MG63 (cell line): ENCODE measurements around the gene EGLN1. TPM values are rescaled to one million over a fixed set of nuclear protein-coding genes. Genes with fewer than 3 reads are reported as not detected.

ENCODE experiments used
- DNase-seq: peaks from one replicate; pipeline ENCODE4 v3.0.0-alpha.2; 2020
- H3K27me3 ChIP-seq: fragments of 250-450 bp; sonication (Bioruptor Pico); 2 replicates; pipeline ENCODE4 v1.5.1; 2020; ENCODE audit warnings: mild to moderate bottlenecking, moderate library complexity
- H3K36me3 ChIP-seq: fragments of 250-450 bp; sonication (Bioruptor Pico); 2 replicates; pipeline ENCODE4 v1.5.1; 2020; ENCODE audit warnings: mild to moderate bottlenecking, moderate library complexity
- H3K4me3 ChIP-seq: fragments of 250-450 bp; sonication (Bioruptor Pico); 2 replicates; pipeline ENCODE4 v1.5.1; 2020; ENCODE audit warnings: mild to moderate bottlenecking, moderate library complexity
- H3K9me3 ChIP-seq: fragments of 250-450 bp; sonication (Bioruptor Pico); 2 replicates; pipeline ENCODE4 v1.5.1; 2020; ENCODE audit warnings: mild to moderate bottlenecking, moderate library complexity
- total RNA-seq: library from RNA; depleted of rRNA; stranded (reverse); fragments of >200 nt; shearing (Covaris generic); gene quantifications from 2 replicates; pipeline ENCODE4 v1.2.3, GENCODE V29; 2014; ENCODE audit warnings: low replicate concordance

The EGLN1 gene
- total RNA-seq, 1 experiment from 2014 or later = 37.4 TPM

DNA sequence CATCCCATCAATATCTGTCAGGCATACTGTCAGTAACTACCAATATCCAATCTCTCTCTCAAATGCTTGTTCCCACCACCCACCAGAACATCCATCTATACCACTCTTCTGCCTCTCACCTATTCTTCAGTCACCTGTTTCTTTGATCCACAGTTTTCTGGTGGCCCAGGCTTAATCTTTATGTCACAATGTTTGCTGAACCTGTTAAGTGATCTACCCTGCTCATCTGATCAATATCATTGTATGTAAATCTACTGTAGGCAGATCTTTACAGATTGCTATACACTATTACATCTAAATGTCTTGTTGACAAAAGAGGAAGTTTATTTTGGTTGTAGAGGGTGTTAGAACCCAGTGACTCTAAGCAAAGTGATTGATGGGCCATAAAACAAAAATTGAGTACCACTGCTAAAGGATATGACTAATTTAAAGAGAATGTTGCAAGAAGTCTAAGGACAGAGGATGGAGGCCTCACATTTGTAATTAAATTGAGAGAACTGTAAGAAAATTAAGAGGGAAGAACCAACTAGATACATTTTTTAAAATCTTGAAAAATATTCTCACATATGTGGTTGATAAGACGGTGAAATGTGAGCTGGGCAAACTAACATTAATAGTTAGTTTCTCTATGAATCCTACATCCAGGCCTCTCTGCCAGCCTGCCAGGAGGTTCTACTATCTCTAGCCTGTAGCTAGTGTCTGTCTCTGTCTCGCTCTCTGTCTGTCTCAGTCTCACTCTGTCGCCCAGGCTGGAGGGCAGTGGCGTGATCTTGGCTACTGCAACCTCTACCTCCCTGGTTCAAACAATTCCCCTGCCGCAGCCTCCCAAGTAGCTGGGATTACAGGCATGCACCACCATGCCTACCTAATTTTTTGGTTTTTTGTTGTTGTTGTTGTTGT, 34.1 kb downstream of the EGLN1 start:
- Histone ChIP-seq H3K27me3 (no peaks in the 10 kb centered on the region), H3K36me3 (no peaks in the 10 kb centered on the region; the same call in 1 of the 2 replicates), H3K9me3 (no peaks in the 10 kb centered on the region), H3K4me3 (no peak overlapping the region)
- no peak for DNase-seq

GRCh38 chr1:231386466-231386865, 35.6 kb downstream of the EGLN1 start:
- Histone ChIP-seq H3K36me3 (no peaks in the 10 kb centered on the region; the same call in 1 of the 2 replicates), H3K27me3 (no peaks in the 10 kb centered on the region), H3K9me3 (no peaks in the 10 kb centered on the region), H3K4me3 (no peak overlapping the region)
- DNase-seq = no peak

- no peaks in the 10 kb centered on the region for H3K9me3 ChIP-seq
- H3K4me3 ChIP-seq = no peak overlapping the region
- no peaks in the 10 kb centered on the region for H3K27me3 ChIP-seq
- DNase-seq = no peak
- no peaks in the 10 kb centered on the region; the same call in 1 of the 2 replicates for H3K36me3 ChIP-seq
Measured at GRCh38 chr1:231385416-231385748, 36.7 kb downstream of the EGLN1 start.

DNA sequence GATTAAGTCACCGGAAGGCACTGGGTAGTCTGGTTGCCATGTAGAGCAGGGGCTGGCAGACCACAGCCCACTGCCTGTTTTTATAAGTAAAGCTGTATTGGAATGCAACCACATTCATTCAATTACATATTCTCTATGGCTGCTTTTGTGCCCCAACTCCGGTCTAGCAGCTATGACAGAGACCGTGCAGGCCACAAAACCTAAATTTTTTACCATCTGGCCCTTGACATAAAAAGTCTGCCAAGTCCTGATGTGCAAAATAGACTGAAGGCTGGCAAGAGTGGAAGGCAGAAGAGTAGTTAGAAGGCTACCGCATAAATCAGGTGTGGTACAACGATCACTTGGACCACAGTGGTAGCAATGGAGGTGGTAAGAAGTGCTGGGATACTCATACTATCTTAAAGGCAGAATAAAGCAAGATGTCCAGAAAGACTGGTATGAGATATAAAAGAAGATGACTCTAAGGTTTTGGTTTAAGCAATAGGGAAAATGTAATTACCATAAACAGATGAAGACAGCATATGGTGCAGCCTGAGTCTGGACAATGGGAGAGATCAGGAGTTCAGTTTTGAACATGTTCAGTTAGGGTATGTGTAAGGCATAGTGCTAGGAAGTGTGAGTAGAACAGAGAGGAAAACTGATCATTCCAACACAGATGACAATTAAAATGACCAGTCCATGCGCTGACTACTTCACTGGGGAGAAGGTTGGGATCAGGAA, 37.2 kb downstream of the EGLN1 start:
- H3K36me3 ChIP-seq = no peaks in the 10 kb centered on the region; the same call in 1 of the 2 replicates
- no peaks in the 10 kb centered on the region for H3K27me3 ChIP-seq
- no peak for DNase-seq
- H3K9me3 ChIP-seq = no peaks in the 10 kb centered on the region
- no peak overlapping the region for H3K4me3 ChIP-seq

DNA sequence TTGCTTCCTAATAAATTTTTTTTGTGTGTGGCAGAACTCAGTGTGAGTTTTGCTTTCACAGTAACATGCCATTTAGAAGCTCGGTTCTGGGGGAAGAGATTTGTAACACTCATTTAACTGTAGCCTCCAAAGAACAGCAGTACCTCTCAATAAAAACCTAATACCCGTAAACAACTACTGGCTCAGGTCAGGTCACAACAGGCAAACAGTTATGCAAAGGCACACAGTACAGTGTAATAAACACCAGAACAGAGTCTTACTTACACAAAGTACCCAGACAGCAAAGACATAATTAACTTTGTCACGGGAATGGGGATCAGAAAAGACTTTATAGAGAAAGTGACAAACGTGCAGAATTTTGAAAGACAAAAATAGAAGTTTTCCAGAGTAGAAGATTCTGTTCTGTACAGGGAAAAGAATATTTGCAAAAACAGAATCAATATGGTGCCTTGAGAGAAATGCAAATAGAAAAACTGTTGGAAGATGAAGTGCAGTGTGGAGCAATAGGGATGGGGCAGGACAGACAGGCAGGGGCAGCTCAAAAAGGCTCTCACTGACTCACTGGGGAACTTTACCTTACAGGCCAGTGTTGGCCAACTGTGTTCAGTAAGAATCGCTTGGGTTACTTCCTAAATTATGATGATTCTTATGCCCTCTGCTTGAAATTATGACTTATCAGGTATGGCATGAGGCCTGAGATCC, 38.8 kb downstream of the EGLN1 start:
- H3K9me3 ChIP-seq = no peaks in the 10 kb centered on the region
- no peak overlapping the region for H3K4me3 ChIP-seq
- no peaks in the 10 kb centered on the region; the same call in 1 of the 2 replicates for H3K36me3 ChIP-seq
- DNase-seq = no peak
- no peaks in the 10 kb centered on the region for H3K27me3 ChIP-seq

DNA sequence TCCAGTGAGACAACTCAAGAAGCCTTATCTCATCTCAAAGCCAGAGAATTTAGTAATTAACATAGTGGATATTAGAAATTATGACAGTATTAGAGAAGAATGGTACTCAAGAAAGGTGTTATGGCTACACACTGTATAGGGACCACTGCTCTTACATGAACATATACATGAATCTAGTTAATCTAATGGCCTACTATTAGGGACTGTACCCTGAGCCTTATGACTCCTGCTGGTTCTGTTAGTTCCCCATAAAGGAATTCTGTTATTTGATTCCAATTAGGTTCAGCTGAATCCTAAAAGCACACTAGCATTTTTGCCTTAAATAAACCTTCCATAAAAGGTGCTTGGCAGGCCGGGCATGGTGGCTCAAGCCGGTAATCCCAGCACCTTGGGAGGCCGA, 39.7 kb downstream of the EGLN1 start:
- Histone ChIP-seq H3K9me3 (no peaks in the 10 kb centered on the region), H3K36me3 (no peaks in the 10 kb centered on the region; the same call in 1 of the 2 replicates), H3K27me3 (no peaks in the 10 kb centered on the region), H3K4me3 (no peak overlapping the region)
- no peak for DNase-seq

DNA sequence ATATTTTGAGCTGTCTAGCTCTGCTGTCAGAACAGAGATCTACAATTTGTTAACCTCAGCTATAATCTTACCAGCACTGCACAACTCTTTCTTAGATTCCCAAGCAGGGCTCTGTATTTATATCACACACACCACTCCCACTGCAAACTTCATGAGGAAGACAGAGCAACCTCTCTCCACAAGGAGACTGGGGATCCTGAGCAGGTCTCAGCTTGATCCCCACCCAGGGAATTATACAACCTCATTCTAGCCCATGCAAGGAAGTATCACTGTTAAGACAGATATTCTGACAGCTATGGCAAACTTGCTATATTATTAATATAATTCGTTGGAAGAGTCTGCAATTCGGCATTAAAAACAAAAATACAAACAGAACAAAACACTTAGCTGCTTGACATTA, 40.4 kb downstream of the EGLN1 start:
- no peak for DNase-seq
- Histone ChIP-seq H3K27me3 (no peaks in the 10 kb centered on the region), H3K4me3 (no peak overlapping the region), H3K9me3 (no peaks in the 10 kb centered on the region), H3K36me3 (no peaks in the 10 kb centered on the region; the same call in 1 of the 2 replicates)

DNA sequence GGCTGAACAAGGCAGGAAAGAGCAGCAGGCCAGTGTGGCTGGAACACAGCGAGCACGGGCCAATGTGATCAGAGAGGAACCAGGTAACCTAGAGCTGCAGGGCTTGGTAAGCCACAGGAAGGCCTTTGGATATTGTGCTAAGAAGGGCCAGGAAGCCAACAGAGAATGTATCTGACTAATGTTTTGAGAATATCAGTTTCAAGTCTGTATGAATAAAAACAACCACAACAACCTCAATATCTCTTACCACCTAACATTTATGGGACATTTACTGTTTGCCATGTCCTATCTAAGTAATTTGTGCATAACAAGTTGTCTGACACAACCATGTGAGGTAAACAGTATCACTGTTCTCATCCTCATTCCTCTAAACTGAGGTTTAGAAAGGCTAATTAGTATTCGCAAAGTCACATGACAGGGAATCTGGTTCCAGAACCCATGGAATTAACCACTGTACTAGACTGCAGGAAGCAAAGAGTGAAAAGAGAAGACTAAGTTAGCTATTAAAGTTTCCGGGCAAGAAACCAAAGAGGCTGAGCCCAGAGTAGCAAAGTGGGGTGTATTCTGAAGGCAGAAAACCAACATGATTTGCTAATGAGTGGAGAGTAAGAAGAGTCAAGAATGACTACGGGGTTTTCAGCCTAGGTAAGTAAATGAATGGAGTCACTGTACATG, 45.1 kb downstream of the EGLN1 start:
- Histone ChIP-seq H3K36me3 (no peaks in the 10 kb centered on the region), H3K4me3 (no peak overlapping the region), H3K9me3 (no peaks in the 10 kb centered on the region), H3K27me3 (no peaks in the 10 kb centered on the region)
- DNase-seq = no peak

GRCh38 chr1:231376101-231376500, 46.0 kb downstream of the EGLN1 start:
- Histone ChIP-seq H3K36me3 (no peaks in the 10 kb centered on the region), H3K4me3 (no peak overlapping the region), H3K9me3 (no peaks in the 10 kb centered on the region), H3K27me3 (no peaks in the 10 kb centered on the region)
- no peak for DNase-seq

GRCh38 chr1:231374394-231374793, 47.7 kb downstream of the EGLN1 start:
- no peaks in the 10 kb centered on the region; the same call in 1 of the 2 replicates for H3K36me3 ChIP-seq
- no peaks in the 10 kb centered on the region for H3K27me3 ChIP-seq
- no peak overlapping the region for H3K4me3 ChIP-seq
- no peak for DNase-seq
- H3K9me3 ChIP-seq = no peaks in the 10 kb centered on the region

DNA sequence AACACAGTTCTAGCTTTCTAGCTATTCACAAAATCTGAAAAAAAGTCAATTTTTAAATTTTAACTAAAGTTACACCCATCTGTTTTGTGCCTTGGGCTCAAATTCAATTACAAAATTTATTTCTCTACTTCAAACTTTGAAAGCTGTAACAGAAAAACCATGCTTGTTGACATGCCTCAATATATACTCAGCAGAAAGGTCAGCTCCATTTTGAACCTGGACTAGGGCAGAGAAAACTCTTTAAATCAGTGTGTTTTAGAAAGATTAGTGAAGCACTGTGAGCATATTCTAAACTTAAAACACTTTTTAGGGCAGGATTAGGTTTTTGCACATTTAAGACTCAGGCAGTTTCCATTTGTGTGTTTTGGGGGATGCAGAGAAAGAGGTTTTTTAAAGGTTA, 49.6 kb downstream of the EGLN1 start:
- Histone ChIP-seq H3K9me3 (no peaks in the 10 kb centered on the region), H3K4me3 (no peak overlapping the region), H3K36me3 (peaks cover 2% of the 10 kb centered on the region), H3K27me3 (no peaks in the 10 kb centered on the region)
- DNase-seq = no peak

DNA sequence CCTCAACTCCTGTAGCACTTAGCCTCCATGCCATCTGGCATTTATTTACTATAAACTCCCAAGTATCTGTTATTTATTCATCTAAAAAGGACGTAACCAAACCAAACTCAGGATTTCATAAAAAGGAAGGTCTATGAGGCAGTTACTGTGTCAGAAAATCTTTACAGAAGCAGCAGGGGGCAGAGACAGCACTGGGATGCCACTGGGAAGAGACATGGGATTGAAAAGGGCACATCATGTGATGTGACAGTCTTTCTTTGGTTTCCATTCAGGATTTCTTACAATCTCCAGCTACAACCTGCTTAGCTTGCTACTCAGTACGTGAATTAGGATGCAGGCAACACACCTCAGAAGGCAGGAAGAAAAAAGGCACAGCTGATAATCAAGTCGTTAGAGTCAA, 52.8 kb downstream of the EGLN1 start:
- Histone ChIP-seq H3K4me3 (no peak overlapping the region), H3K36me3 (peaks cover 19% of the 10 kb centered on the region), H3K27me3 (no peaks in the 10 kb centered on the region), H3K9me3 (no peaks in the 10 kb centered on the region)
- no peak for DNase-seq

GRCh38 chr1:231364192-231364591, 57.9 kb downstream of the EGLN1 start:
- Histone ChIP-seq H3K27me3 (no peaks in the 10 kb centered on the region), H3K9me3 (no peaks in the 10 kb centered on the region), H3K36me3 (peaks cover 36% of the 10 kb centered on the region), H3K4me3 (no peak overlapping the region)
- DNase-seq = no peak

GRCh38 chr1:231363624-231364023, 58.5 kb downstream of the EGLN1 start:
- H3K27me3 ChIP-seq = no peaks in the 10 kb centered on the region
- DNase-seq = no peak
- no peak overlapping the region for H3K4me3 ChIP-seq
- H3K9me3 ChIP-seq = no peaks in the 10 kb centered on the region
- H3K36me3 ChIP-seq = peaks cover 37% of the 10 kb centered on the region

GRCh38 chr1:231362325-231362724, 59.8 kb downstream of the EGLN1 start:
- Histone ChIP-seq H3K4me3 (no peak overlapping the region), H3K27me3 (no peaks in the 10 kb centered on the region), H3K9me3 (no peaks in the 10 kb centered on the region), H3K36me3 (peaks cover 33% of the 10 kb centered on the region)
- DNase-seq = no peak

GRCh38 chr1:231359113-231359512, 63.0 kb downstream of the EGLN1 start:
- no peak for DNase-seq

More at GRCh38 chr1:231359113-231359512, 63.0 kb downstream of the EGLN1 start:
- Histone ChIP-seq H3K36me3 (peaks cover 22% of the 10 kb centered on the region), H3K4me3 (no peak overlapping the region), H3K9me3 (no peaks in the 10 kb centered on the region), H3K27me3 (no peaks in the 10 kb centered on the region)
